HepG2 (cell line): ENCODE results near the gene UNC5CL. TPM values are rescaled to one million over a fixed set of nuclear protein-coding genes. Genes with fewer than 3 reads are reported as not detected.

ENCODE experiments used
- AFF4 ChIP-seq: sonication (generic); formaldehyde crosslinking; IDR thresholded peaks from 2 replicates; pipeline ENCODE4 v1.4.0; 2020; ENCODE audit warnings: missing genetic modification reagents
- AGO1 ChIP-seq: fragments of 200-400 bp; formaldehyde crosslinking; IDR thresholded peaks from 2 replicates; pipeline ENCODE4 v1.6.1; 2017; ENCODE audit warnings: mild to moderate bottlenecking, low read depth, low read length, moderate library complexity; ENCODE audit not compliant: poor library complexity, severe bottlenecking
- AHR ChIP-seq: IDR thresholded peaks from 2 replicates; pipeline ENCODE4 v1.6.1; 2018; ENCODE audit warnings: missing genetic modification reagents, missing compliant biosample characterization
- AKAP8 ChIP-seq: sonication (generic); formaldehyde crosslinking; IDR thresholded peaks from 2 replicates; pipeline ENCODE4 v1.5.1; 2020; ENCODE audit warnings: mild to moderate bottlenecking, missing genetic modification reagents
- CTCF ChIP-seq: sonication (generic); formaldehyde crosslinking; IDR thresholded peaks from 2 replicates; pipeline ENCODE4 v1.5.0; 2020; ENCODE audit warnings: mild to moderate bottlenecking, missing genetic modification reagents, moderate library complexity
- DMAP1 ChIP-seq: IDR thresholded peaks from 2 replicates; pipeline ENCODE4 v1.6.1; 2016
- EP300 ChIP-seq, 3 experiments: sonication (generic) in 1 of 3; formaldehyde crosslinking in 1 of 3; IDR thresholded peaks; 2 replicates each; pipeline versions ENCODE4 v1.5.1 to v1.6.1; 2011 to 2020; ENCODE audit warnings: low read depth in 2 of 3, low read length in 2 of 3, borderline replicate concordance in 1 of 3, improper control_type of control experiment in 1 of 3, mild to moderate bottlenecking in 1 of 3, missing genetic modification reagents in 1 of 3, moderate library complexity in 1 of 3
- GATAD1 ChIP-seq: IDR thresholded peaks from 2 replicates; pipeline ENCODE4 v1.6.1; 2016; ENCODE audit warnings: missing genetic modification reagents, missing compliant biosample characterization
- GFI1 ChIP-seq: sonication (generic); formaldehyde crosslinking; IDR thresholded peaks from 2 replicates; pipeline ENCODE4 v1.5.0; 2020; ENCODE audit warnings: missing genetic modification reagents, mild to moderate bottlenecking, borderline replicate concordance
- HOXA9 ChIP-seq: sonication (generic); formaldehyde crosslinking; IDR thresholded peaks from 2 replicates; pipeline ENCODE4 v1.8.1; 2022; ENCODE audit warnings: missing genetic modification reagents, mild to moderate bottlenecking, moderate library complexity, borderline replicate concordance
- KLF15 ChIP-seq: sonication (generic); formaldehyde crosslinking; IDR thresholded peaks from 2 replicates; pipeline ENCODE4 v1.8.1; 2023; ENCODE audit warnings: borderline replicate concordance, mild to moderate bottlenecking, inconsistent platforms, missing genetic modification reagents, mixed read lengths
- MXD4 ChIP-seq: IDR thresholded peaks from 2 replicates; pipeline ENCODE4 v1.6.1; 2016; ENCODE audit warnings: mild to moderate bottlenecking, missing biosample characterization, missing genetic modification reagents
- PHF5A ChIP-seq: IDR thresholded peaks from one replicate; pipeline ENCODE4 v1.6.1; 2018; ENCODE audit warnings: low read depth, missing genetic modification reagents; ENCODE audit not compliant: unreplicated experiment
- PRMT3 ChIP-seq: sonication (generic); formaldehyde crosslinking; IDR thresholded peaks from 2 replicates; pipeline ENCODE4 v1.8.1; 2022; ENCODE audit warnings: low read depth, mild to moderate bottlenecking, moderate library complexity, missing genetic modification reagents, borderline replicate concordance
- SALL1 ChIP-seq: sonication (generic); formaldehyde crosslinking; IDR thresholded peaks from 2 replicates; pipeline ENCODE4 v1.8.0; 2022; ENCODE audit warnings: mild to moderate bottlenecking, missing genetic modification reagents
- SYNCRIP ChIP-seq: fragments of 200-400 bp; formaldehyde crosslinking; IDR thresholded peaks from 2 replicates; pipeline ENCODE4 v1.6.1; 2018; ENCODE audit warnings: mild to moderate bottlenecking, low read depth, low read length; ENCODE audit not compliant: insufficient read depth
- WIZ ChIP-seq: sonication (generic); formaldehyde crosslinking; IDR thresholded peaks from 2 replicates; pipeline ENCODE4 v1.5.1; 2020; ENCODE audit warnings: mild to moderate bottlenecking, missing genetic modification reagents
- ZBTB10 ChIP-seq: sonication (generic); formaldehyde crosslinking; IDR thresholded peaks from 2 replicates; pipeline ENCODE4 v1.4.0; 2020; ENCODE audit warnings: missing genetic modification reagents, borderline replicate concordance
- ZFP62 ChIP-seq: sonication (generic); formaldehyde crosslinking; IDR thresholded peaks from 2 replicates; pipeline ENCODE4 v1.4.0; 2020; ENCODE audit warnings: missing genetic modification reagents
- ZNF775 ChIP-seq: sonication (generic); formaldehyde crosslinking; IDR thresholded peaks from 2 replicates; pipeline ENCODE4 v1.4.0; 2020; ENCODE audit warnings: missing genetic modification reagents, mild to moderate bottlenecking, moderate library complexity, borderline replicate concordance
- ZNF784 ChIP-seq: sonication (generic); formaldehyde crosslinking; IDR thresholded peaks from 2 replicates; pipeline ENCODE4 v1.5.1; 2020; ENCODE audit warnings: missing genetic modification reagents, mild to moderate bottlenecking, borderline replicate concordance
- polyA plus RNA-seq, 8 experiments: library from polyadenylated mRNA; depleted of rRNA in 3 of 8; stranded (reverse) in 7 of 8; unstranded in 1 of 8; fragments of >200 nt; fragmentation: Illumina TruSeq in 4 of 8; extraction: Trizol in 4 of 8; gene quantifications; 2 replicates each; pipeline versions ENCODE4 v1.2.1 to v1.2.3, GENCODE V29; 2011 to 2016; ENCODE audit warnings: low read depth in 4 of 8, missing spikeins in 1 of 8, mixed read lengths in 1 of 8; ENCODE audit not compliant: insufficient read depth in 1 of 8
- total RNA-seq, 5 experiments: library from RNA; depleted of rRNA; stranded (reverse); fragments of >200 nt; fragmentation: Illumina TruSeq; extraction: Trizol; gene quantifications; 2 replicates each; pipeline ENCODE4 v1.2.3, GENCODE V29; 2016; ENCODE audit warnings: low read depth in 1 of 5

UNC5CL gene
- total and polyA plus RNA-seq, 2 of the 13 experiments (the other 11 are each of a cell fraction or from before 2014, with no cell fraction given): 2.4 to 2.5 TPM

GRCh38 chr6:41011673-41012072 lies 27.3 kb downstream of the UNC5CL start (continued):
- no peak for TF ChIP-seq SYNCRIP
- TF ChIP-seq GFI1 (CRISPR knock-in tag): no peak
- no peak for TF ChIP-seq DMAP1 (CRISPR knock-in tag)
- no peak for TF ChIP-seq PHF5A (CRISPR knock-in tag)
- no peak for TF ChIP-seq GATAD1 (CRISPR knock-in tag)
- TF ChIP-seq WIZ (CRISPR knock-in tag): no peak
- TF ChIP-seq AKAP8: peak; percentile 44; the same call in 1 of the 2 replicates
- no peak for TF ChIP-seq MXD4 (CRISPR knock-in tag)
- TF ChIP-seq AFF4: no peak
- no peak for TF ChIP-seq EP300 (IDR thresholded peaks at IDR 0.05; ENCODE audit: low read depth in 2 of 2, low read length in 2 of 2)
- TF ChIP-seq EP300 (CRISPR knock-in tag; IDR thresholded peaks at IDR 0.05; ENCODE audit: borderline replicate concordance): no peak
- no peak for TF ChIP-seq ZNF784 (CRISPR knock-in tag)
- TF ChIP-seq HOXA9 (CRISPR knock-in tag): no peak
- no peak for TF ChIP-seq ZBTB10 (CRISPR knock-in tag)
- TF ChIP-seq ZFP62 (CRISPR knock-in tag): no peak
- no peak for TF ChIP-seq KLF15 (CRISPR knock-in tag)
- TF ChIP-seq AHR: no peak
- no peak for TF ChIP-seq ZNF775 (CRISPR knock-in tag)
- TF ChIP-seq PRMT3 (CRISPR knock-in tag): no peak
- no peak for TF ChIP-seq AGO1
- peak; percentile 51; the same call in 1 of the 2 replicates for TF ChIP-seq SALL1 (CRISPR knock-in tag)
- TF ChIP-seq CTCF: no peak
